IMR-90 (cell line): ENCODE results near the gene NAV2. TPM values are rescaled to one million over a fixed set of nuclear protein-coding genes. Genes with fewer than 3 reads are reported as not detected.

Experiments
- ATAC-seq: fragments of 200-7000 bp; cut with Tn5 transposase; 2 replicates; pipeline ENCODE4 v1.9.1; 2020; ENCODE audit warnings: low read depth, mild to moderate bottlenecking, moderate library complexity
- BruUV-seq: library from RNA; stranded (reverse); fragments of 400-500 nt; replicated peaks from 2 replicates; lab custom pipeline; 2021; lab: Mats Ljungman, UMichigan
- CTCF ChIA-PET: fragments of 300-600 bp; formaldehyde crosslinking; extraction: SDS; loops from one replicate; lab custom pipeline; 2021; ENCODE audit warnings: antibody characterized with exemption; lab: Yijun Ruan, JAX
- POLR2A ChIA-PET: fragments of 300-600 bp; sonication (Branson Sonifier 250); formaldehyde crosslinking; loops from one replicate; lab custom pipeline; 2022; ENCODE audit warnings: antibody characterized with exemption; ENCODE audit not compliant: unreplicated experiment; lab: Charles Lee
- DNase-seq: peaks from one replicate; pipeline ENCODE4 v3.0.0; 2013
- H2AFZ ChIP-seq: replicated peaks from 2 replicates; pipeline ENCODE3; 2013; ENCODE audit warnings: low read length, mild to moderate bottlenecking; ENCODE audit not compliant: poor library complexity
- H2AK5ac ChIP-seq: 2 replicates; pipeline ENCODE4 v1.6.1; 2013; ENCODE audit warnings: low read depth, low read length, inconsistent platforms
- H2AK9ac ChIP-seq: replicated peaks from 2 replicates; pipeline ENCODE3; 2013; ENCODE audit warnings: mild to moderate bottlenecking, low read depth, low read length, moderate library complexity; ENCODE audit not compliant: poor library complexity
- H2BK120ac ChIP-seq: 2 replicates; pipeline ENCODE4 v1.6.1; 2013; ENCODE audit warnings: low read depth, low read length, inconsistent platforms
- H2BK15ac ChIP-seq: 3 replicates; pipeline ENCODE4 v1.6.1; 2013; ENCODE audit warnings: low read depth, low read length, inconsistent platforms
- H2BK20ac ChIP-seq: 2 replicates; pipeline ENCODE4 v1.6.1; 2013; ENCODE audit warnings: low read depth, mild to moderate bottlenecking, inconsistent platforms, low read length, moderate library complexity
- H2BK5ac ChIP-seq: 2 replicates; pipeline ENCODE4 v1.6.1; 2013; ENCODE audit warnings: mild to moderate bottlenecking, low read depth, low read length, inconsistent platforms; ENCODE audit not compliant: poor library complexity, severe bottlenecking
- H3K14ac ChIP-seq: replicated peaks from 2 replicates; pipeline ENCODE4 v1.6.1; 2013; ENCODE audit warnings: low read depth, low read length, inconsistent platforms
- H3K18ac ChIP-seq: 2 replicates; pipeline ENCODE4 v1.6.1; 2013; ENCODE audit warnings: low read depth, low read length, control low read depth
- H3K23ac ChIP-seq: 2 replicates; pipeline ENCODE4 v1.6.1; 2013; ENCODE audit warnings: low read depth, low read length, inconsistent platforms
- H3K27ac ChIP-seq: 2 replicates; pipeline ENCODE4 v1.5.1; 2013; ENCODE audit warnings: mild to moderate bottlenecking, control low read depth, low read length; ENCODE audit not compliant: insufficient read depth
- H3K27me3 ChIP-seq: 2 replicates; pipeline ENCODE4 v1.6.1; 2013; ENCODE audit warnings: low read length; ENCODE audit not compliant: control insufficient read depth, insufficient read depth
- H3K36me3 ChIP-seq: 2 replicates; pipeline ENCODE4 v1.6.1; 2013; ENCODE audit warnings: low read length, mixed read lengths; ENCODE audit not compliant: control insufficient read depth, insufficient read depth
- H3K4ac ChIP-seq: 2 replicates; pipeline ENCODE4 v1.6.1; 2013; ENCODE audit warnings: low read depth, low read length, inconsistent platforms
- H3K4me1 ChIP-seq: 2 replicates; pipeline ENCODE4 v1.6.1; 2013; ENCODE audit warnings: low read length, mixed read lengths; ENCODE audit not compliant: control insufficient read depth, insufficient read depth
- H3K4me2 ChIP-seq: 2 replicates; pipeline ENCODE4 v1.6.1; 2013; ENCODE audit warnings: low read depth, mild to moderate bottlenecking, control low read depth, low read length, moderate library complexity
- H3K4me3 ChIP-seq: 2 replicates; pipeline ENCODE4 v1.5.1; 2013; ENCODE audit warnings: low read depth, mild to moderate bottlenecking, control low read depth, low read length, moderate library complexity; ENCODE audit not compliant: insufficient read depth
- H3K56ac ChIP-seq: 2 replicates; pipeline ENCODE4 v1.6.1; 2013; ENCODE audit warnings: low read length, inconsistent platforms; ENCODE audit not compliant: insufficient read depth; ENCODE audit errors: extremely low read depth
- H3K79me1 ChIP-seq, 2 experiments: 2 replicates each; pipeline ENCODE4 v1.6.1; 2013; ENCODE audit warnings: low read length in 2 of 2, inconsistent platforms in 1 of 2, low read depth in 1 of 2
- H3K9ac ChIP-seq: 2 replicates; pipeline ENCODE4 v1.6.1; 2013; ENCODE audit warnings: low read depth, low read length, control low read depth
- H3K9me1 ChIP-seq: 2 replicates; pipeline ENCODE4 v1.6.1; 2013; ENCODE audit warnings: low read length, inconsistent platforms; ENCODE audit not compliant: insufficient read depth
- H3K9me3 ChIP-seq: 2 replicates; pipeline ENCODE4 v1.6.1; 2013; ENCODE audit warnings: low read length; ENCODE audit not compliant: control insufficient read depth, insufficient read depth
- H4K20me1 ChIP-seq: 2 replicates; pipeline ENCODE4 v1.6.1; 2013; ENCODE audit warnings: low read length, inconsistent platforms; ENCODE audit not compliant: insufficient read depth
- H4K5ac ChIP-seq: 2 replicates; pipeline ENCODE4 v1.6.1; 2013; ENCODE audit warnings: mild to moderate bottlenecking, low read depth, low read length, control low read depth
- H4K8ac ChIP-seq, 2 experiments: 2 replicates each; pipeline ENCODE4 v1.6.1; 2013; ENCODE audit warnings: low read depth in 2 of 2, low read length in 2 of 2, control low read depth in 1 of 2, inconsistent platforms in 1 of 2
- H4K91ac ChIP-seq: 2 replicates; pipeline ENCODE4 v1.6.1; 2013; ENCODE audit warnings: low read depth, low read length, inconsistent platforms; ENCODE audit not compliant: insufficient read depth
- BHLHE40 ChIP-seq: fragments of 150-350 bp; IDR thresholded peaks from 2 replicates; pipeline ENCODE4 v1.6.1; 2016; ENCODE audit warnings: mild to moderate bottlenecking, low read depth, low read length
- CEBPB ChIP-seq: IDR thresholded peaks from 2 replicates; pipeline ENCODE4 v1.6.1; 2012; ENCODE audit warnings: low read depth, low read length, improper control_type of control experiment
- CHD1 ChIP-seq: IDR thresholded peaks from 2 replicates; pipeline ENCODE4 v1.6.1; 2012; ENCODE audit warnings: low read depth, low read length, improper control_type of control experiment
- ELK1 ChIP-seq: fragments of 150-350 bp; IDR thresholded peaks from 2 replicates; pipeline ENCODE4 v1.6.1; 2016; ENCODE audit warnings: low read depth, mild to moderate bottlenecking, low read length, moderate library complexity, borderline replicate concordance
- FOS ChIP-seq: fragments of 150-350 bp; IDR thresholded peaks from 2 replicates; pipeline ENCODE4 v1.6.1; 2016; ENCODE audit warnings: low read depth, low read length
- MAFK ChIP-seq: IDR thresholded peaks from 2 replicates; pipeline ENCODE4 v1.6.1; 2012; ENCODE audit warnings: low read depth, low read length, improper control_type of control experiment
- MAZ ChIP-seq: IDR thresholded peaks from 2 replicates; pipeline ENCODE4 v1.6.1; 2012; ENCODE audit warnings: low read depth, mild to moderate bottlenecking, low read length, improper control_type of control experiment, moderate library complexity, borderline replicate concordance
- MXI1 ChIP-seq: IDR thresholded peaks from 2 replicates; pipeline ENCODE4 v1.6.1; 2012; ENCODE audit warnings: low read depth, mild to moderate bottlenecking, low read length, moderate library complexity, borderline replicate concordance
- NFE2L2 ChIP-seq: fragments of 150-350 bp; IDR thresholded peaks from 2 replicates; pipeline ENCODE4 v1.6.1; 2016; ENCODE audit warnings: low read depth, mild to moderate bottlenecking, low read length
- POLR2A ChIP-seq: IDR thresholded peaks from 2 replicates; pipeline ENCODE4 v1.6.1; 2012; ENCODE audit warnings: mild to moderate bottlenecking, low read depth, low read length
- RAD21 ChIP-seq: IDR thresholded peaks from 2 replicates; pipeline ENCODE4 v1.6.1; 2012; ENCODE audit warnings: low read length, improper control_type of control experiment
- RCOR1 ChIP-seq: IDR thresholded peaks from 2 replicates; pipeline ENCODE4 v1.6.1; 2012; ENCODE audit warnings: mild to moderate bottlenecking, low read length, improper control_type of control experiment; ENCODE audit not compliant: insufficient replicate concordance
- RFX5 ChIP-seq: IDR thresholded peaks from 2 replicates; pipeline ENCODE4 v1.8.0; 2012; ENCODE audit warnings: low read depth, mild to moderate bottlenecking, low read length, moderate library complexity
- SMC3 ChIP-seq: fragments of 150-350 bp; IDR thresholded peaks from 2 replicates; pipeline ENCODE4 v1.6.1; 2016; ENCODE audit warnings: low read depth, mild to moderate bottlenecking, antibody characterized with exemption, low read length, moderate library complexity
- WGBS, 2 experiments: methylation state at CpG; one replicate each; pipeline versions ENCODE4 v1.1.5 to v1.1.7; 2013; ENCODE audit warnings: missing lambda C conversion rate in 2 of 2; ENCODE audit not compliant: insufficient read length in 1 of 2; ENCODE audit errors: extremely low coverage in 2 of 2; 5-methylcytosine and 5-hydroxymethylcytosine counted together
- dilution Hi-C: fragments of 300-500 bp; cut with HindIII; formaldehyde crosslinking; loops from one replicate; pipeline ENCODE4 v1.14.3; 2018; ENCODE audit warnings: low sequenced_read_pairs; ENCODE audit not compliant: unreplicated experiment
- in situ Hi-C: fragments of 300-500 bp; cut with MboI; formaldehyde crosslinking; loops from 3 replicates; pipeline ENCODE4 v1.14.3; 2019; ENCODE audit warnings: low sequenced_read_pairs, inconsistent platforms, mixed read lengths
- intact Hi-C: fragments of 100-400 bp; cut with micrococcal nuclease; formaldehyde crosslinking; loops from 2 replicates; pipeline ENCODE4 v1.10.0; 2022
- polyA plus RNA-seq, 3 experiments: library from polyadenylated mRNA; depleted of rRNA; stranded (reverse); fragments of >200 nt; gene quantifications; 2 replicates each; pipeline ENCODE4 v1.2.3, GENCODE V29; 2012; ENCODE audit warnings: low replicate concordance in 1 of 3
- total RNA-seq: library from RNA; depleted of rRNA; stranded (reverse); fragments of >200 nt; gene quantifications from 2 replicates; pipeline ENCODE4 v1.2.3, GENCODE V29; 2012

The NAV2 gene
- total and polyA plus RNA-seq, 2 of the 4 experiments (the other 2 are of a cell fraction) = 4.5 to 12.6 TPM

DNA sequence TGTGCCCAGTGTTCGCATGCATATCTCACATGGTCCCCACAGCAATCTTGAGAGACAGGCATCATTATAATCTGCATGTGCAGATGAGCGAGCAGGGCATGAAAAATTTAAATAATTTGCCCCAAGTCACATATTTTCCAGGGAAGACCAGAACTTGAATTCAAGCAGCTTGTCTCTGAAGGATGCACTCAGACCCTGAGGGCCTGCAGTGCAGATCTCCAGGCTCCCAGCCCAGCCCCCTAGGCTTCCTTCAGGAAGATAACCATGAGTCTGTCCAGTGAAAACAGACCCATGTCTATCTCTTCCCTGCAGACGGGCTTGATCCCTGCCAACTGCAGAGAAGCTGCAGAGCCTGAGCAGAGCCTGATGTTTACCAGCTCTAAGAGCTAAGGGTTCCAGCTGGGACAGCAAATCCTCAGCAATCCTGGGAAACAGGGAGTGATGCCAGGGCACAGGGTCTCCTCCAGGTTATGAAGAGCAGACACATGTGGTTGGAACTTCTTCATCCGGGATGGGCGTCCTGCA lies 55.1 kb downstream of the NAV2 start:
- Histone ChIP-seq H3K9ac (no peak overlapping the region), H4K20me1 (peaks cover 94% of the 10 kb centered on the region), H3K23ac (no peak overlapping the region), H2BK15ac (no peak overlapping the region), H2AK5ac (no peak overlapping the region), H3K56ac (no peak overlapping the region), H3K18ac (no peak overlapping the region), H3K9me3 (no peaks in the 10 kb centered on the region), H4K8ac (no peak overlapping the region), H3K79me1 (peaks cover 64 to 70% of the 10 kb centered on the region in 2 experiments), H3K9me1 (peaks cover 17% of the 10 kb centered on the region), H3K4me2 (no peak overlapping the region), H3K27me3 (peaks cover 5% of the 10 kb centered on the region; the same call in 1 of the 2 replicates), H3K27ac (no peak overlapping the region), H3K4me3 (no peak overlapping the region), H2BK5ac (no peak overlapping the region), H4K5ac (no peak overlapping the region), H3K4me1 (peaks cover 4% of the 10 kb centered on the region), H3K4ac (no peak overlapping the region), H2BK20ac (no peak overlapping the region), H2BK120ac (no peak overlapping the region), H3K14ac (no peak overlapping the region), H2AK9ac (no peak overlapping the region), H3K36me3 (no peaks in the 10 kb centered on the region), H4K91ac (no peak overlapping the region), H2AFZ (no peak overlapping the region)
- no peak for ATAC-seq
- ChIA-PET POLR2A (no interaction called here), CTCF (interaction anchor here (0.6 kb wide), 1 partner anchor 11 kb away, joined by 3 read pairs; no protein-coding TSS in a partner anchor)
- dilution Hi-C loops = no loop called here
- DNase-seq = no peak
- BruUV-seq = no TSS peak
- intact Hi-C loops = no loop called here
- 100% methylated on average over 2 of the region's 5 CpGs; no CpG with 5 or more reads in 1 of the 2 experiments for WGBS, 2 experiments
- in situ Hi-C loops = loop anchor here (25.0 kb wide), 1 partner anchor 680 kb away; no protein-coding TSS in a partner anchor
- TF ChIP-seq CEBPB (no peak), MAFK (no peak), CHD1 (no peak), FOS (no peak), MXI1 (no peak), POLR2A (no peak), BHLHE40 (no peak), MAZ (no peak), RFX5 (no peak), SMC3 (no peak), RAD21 (no peak), NFE2L2 (no peak), RCOR1 (no peak), ELK1 (no peak)
